ENCODE measurements around the gene ST3GAL2.

ST3GAL2 gene

DNA sequence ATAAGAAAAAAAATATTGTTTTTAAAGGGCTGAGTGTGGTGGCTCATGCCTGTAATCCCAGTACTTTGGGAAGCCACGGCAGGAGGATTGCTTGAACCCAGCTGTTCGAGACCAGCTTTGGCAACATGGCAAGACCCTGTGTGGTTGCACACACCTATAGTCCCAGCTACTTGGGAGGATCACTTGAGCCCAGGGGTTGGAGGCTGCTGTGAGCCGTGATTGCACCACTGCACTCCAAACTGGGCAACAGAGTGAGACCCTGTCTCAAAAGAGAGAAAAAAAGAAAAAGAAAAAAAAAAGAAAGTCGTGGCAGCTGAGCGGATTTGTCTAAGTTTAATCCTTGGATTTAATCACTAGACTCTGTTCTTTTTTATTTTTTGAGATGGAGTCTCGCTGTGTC lies 9.2 kb upstream of the ST3GAL2 start:
- ChIA-PET POLR2A (no interaction called here), CTCF (no interaction called here)
- DNase-seq (ENCODE audit: extremely low spot score), result no peak
- TF ChIP-seq, protein P1, sequence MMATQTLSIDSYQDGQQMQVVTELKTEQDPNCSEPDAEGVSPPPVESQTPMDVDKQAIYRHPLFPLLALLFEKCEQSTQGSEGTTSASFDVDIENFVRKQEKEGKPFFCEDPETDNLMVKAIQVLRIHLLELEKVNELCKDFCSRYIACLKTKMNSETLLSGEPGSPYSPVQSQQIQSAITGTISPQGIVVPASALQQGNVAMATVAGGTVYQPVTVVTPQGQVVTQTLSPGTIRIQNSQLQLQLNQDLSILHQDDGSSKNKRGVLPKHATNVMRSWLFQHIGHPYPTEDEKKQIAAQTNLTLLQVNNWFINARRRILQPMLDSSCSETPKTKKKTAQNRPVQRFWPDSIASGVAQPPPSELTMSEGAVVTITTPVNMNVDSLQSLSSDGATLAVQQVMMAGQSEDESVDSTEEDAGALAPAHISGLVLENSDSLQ (IDR thresholded peaks at IDR 0.05), result no peak
- TF ChIP-seq SP1 (IDR thresholded peaks at IDR 0.05) (no peak), L3MBTL2 (conservative IDR thresholded peaks at IDR 0.05) (no peak), TARDBP (IDR thresholded peaks at IDR 0.05) (no peak), HDGF (IDR thresholded peaks at IDR 0.05; ENCODE audit: borderline replicate concordance) (no peak), CTBP1 (IDR thresholded peaks at IDR 0.05; ENCODE audit: borderline replicate concordance) (no peak), ZNF384 (IDR thresholded peaks at IDR 0.05) (no peak), FOXM1 (IDR thresholded peaks at IDR 0.05; ENCODE audit: borderline replicate concordance) (no peak), NFRKB (IDR thresholded peaks at IDR 0.05) (no peak)

DNA sequence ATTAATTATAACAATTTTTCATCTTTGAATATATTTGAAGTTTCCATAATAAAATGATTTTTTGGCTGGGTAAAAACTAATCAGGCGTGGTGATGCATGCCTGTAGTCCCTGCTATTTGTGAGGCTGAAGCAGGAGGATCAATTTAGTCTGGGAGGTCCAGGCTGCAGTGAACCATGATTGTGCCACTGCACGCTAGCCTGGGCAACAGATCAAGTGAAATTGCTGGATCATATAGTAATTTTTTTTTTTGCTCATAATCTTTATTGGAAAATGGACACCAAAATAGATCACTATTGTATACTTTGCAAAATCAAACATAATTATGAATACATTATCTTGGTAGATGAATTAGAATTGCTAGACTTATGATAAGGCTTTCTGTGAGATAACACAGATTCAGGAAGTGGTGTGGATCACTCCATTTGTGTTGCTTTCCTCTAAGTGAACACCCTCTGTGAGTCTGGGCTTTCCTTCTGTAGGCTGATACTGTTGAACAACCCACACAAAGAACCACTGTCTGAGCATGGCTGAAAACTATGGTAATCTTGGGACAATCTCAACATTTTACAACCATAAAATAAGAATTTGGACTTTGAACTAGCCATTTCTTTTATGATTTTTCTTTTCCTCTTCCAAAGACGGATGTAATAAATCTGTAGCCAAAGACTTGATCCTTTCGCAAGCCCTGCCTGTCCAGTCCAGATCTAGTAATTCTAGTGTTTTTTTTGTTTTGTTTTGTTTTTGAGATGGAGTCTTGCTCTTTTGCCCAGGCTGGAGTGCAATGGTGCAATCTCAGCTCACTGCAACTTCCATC lies 5.6 kb upstream of the ST3GAL2 start:
- ChIA-PET POLR2A (no interaction called here), CTCF (no interaction called here)
- DNase-seq (ENCODE audit: extremely low spot score), result no peak
- TF ChIP-seq ELF4 (IDR thresholded peaks at IDR 0.05) (no peak), NFRKB (IDR thresholded peaks at IDR 0.05) (no peak), FOXM1 (IDR thresholded peaks at IDR 0.05; ENCODE audit: borderline replicate concordance) (no peak), L3MBTL2 (conservative IDR thresholded peaks at IDR 0.05) (no peak), CTBP1 (IDR thresholded peaks at IDR 0.05; ENCODE audit: borderline replicate concordance) (no peak), BHLHE40 (IDR thresholded peaks at IDR 0.05; ENCODE audit: borderline replicate concordance) (no peak), HDGF (IDR thresholded peaks at IDR 0.05; ENCODE audit: borderline replicate concordance) (no peak), TARDBP (IDR thresholded peaks at IDR 0.05) (no peak)

DNA sequence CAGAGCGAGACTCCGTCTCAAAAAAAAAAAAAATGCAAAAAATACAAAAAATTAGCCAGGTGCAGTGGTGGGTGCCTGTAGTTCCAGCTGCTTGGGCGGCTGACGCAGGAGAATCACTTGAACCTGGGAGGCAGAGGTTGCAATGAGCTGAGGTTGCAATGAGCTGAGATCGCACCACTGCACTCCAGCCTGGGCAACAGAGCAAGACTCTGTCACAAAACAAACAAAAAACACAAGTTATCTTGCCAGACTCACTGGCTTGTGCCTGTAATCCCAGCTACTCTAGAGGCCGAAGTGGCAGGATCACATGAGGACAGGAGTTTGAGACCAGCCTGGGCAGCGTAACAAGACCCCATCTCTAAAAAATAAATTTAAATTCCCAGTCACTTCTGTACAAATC lies 3.4 kb upstream of the ST3GAL2 start:
- DNase-seq (ENCODE audit: extremely low spot score), result no peak
- CTCF ChIA-PET, result no interaction called here
- TF ChIP-seq ELF4 (IDR thresholded peaks at IDR 0.05) (no peak), L3MBTL2 (conservative IDR thresholded peaks at IDR 0.05) (no peak), HDGF (IDR thresholded peaks at IDR 0.05; ENCODE audit: borderline replicate concordance) (no peak), CTBP1 (IDR thresholded peaks at IDR 0.05; ENCODE audit: borderline replicate concordance) (no peak)
- POLR2A ChIA-PET, result interaction anchor here (1.5 kb wide), 1 partner anchor 12 kb away, joined by 7 read pairs; the partner anchor contains the start of gene FCSK

DNA sequence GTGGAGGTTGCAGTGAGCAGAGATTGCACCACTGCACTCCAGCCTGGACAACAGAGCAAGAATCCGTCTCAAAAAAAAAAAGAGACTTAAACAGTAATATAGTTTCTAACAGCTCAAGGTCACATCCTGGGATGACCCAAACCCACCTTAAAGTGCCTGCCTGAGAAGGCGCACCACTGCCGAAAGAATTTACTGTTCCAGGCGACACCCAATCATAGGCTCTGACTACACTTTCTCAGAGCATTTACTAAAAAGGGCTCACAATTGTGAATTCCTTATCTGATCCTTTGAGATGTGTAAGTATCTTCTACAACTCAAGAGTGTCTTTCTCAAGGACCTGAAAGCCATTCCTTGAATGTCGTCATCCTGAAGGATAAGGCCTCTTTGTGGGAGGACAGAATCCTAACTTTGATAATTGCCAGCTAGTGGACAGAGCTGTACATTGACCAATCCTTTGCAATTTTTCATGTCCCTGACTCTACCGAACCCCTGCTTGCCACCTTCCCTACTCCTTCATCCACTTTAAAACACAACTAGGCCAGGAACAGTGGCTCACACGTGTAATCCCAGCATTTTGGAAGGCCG lies 2.6 kb upstream of the ST3GAL2 start:
- DNase-seq (ENCODE audit: extremely low spot score), result no peak
- no peak for TF ChIP-seq L3MBTL2 (conservative IDR thresholded peaks at IDR 0.05)
- no peak for TF ChIP-seq HDGF (IDR thresholded peaks at IDR 0.05; ENCODE audit: borderline replicate concordance)
- TF ChIP-seq SP1 (IDR thresholded peaks at IDR 0.05), result no peak
- no peak for TF ChIP-seq CTBP1 (IDR thresholded peaks at IDR 0.05; ENCODE audit: borderline replicate concordance)
- TF ChIP-seq ELF4 (IDR thresholded peaks at IDR 0.05), result no peak
- TF ChIP-seq BHLHE40 (IDR thresholded peaks at IDR 0.05; ENCODE audit: borderline replicate concordance), result no peak
- no peak for TF ChIP-seq NFRKB (IDR thresholded peaks at IDR 0.05)
- no peak for TF ChIP-seq ZNF384 (IDR thresholded peaks at IDR 0.05)
- TF ChIP-seq ARNT (IDR thresholded peaks at IDR 0.05), result no peak
- TF ChIP-seq TARDBP (IDR thresholded peaks at IDR 0.05), result no peak
- no peak for TF ChIP-seq SUZ12 (IDR thresholded peaks at IDR 0.05)
- CTCF ChIA-PET, result no interaction called here
- POLR2A ChIA-PET, result interaction anchor here (1.6 kb wide), 1 partner anchor 12 kb away, joined by 5 read pairs; no protein-coding TSS in a partner anchor

DNA sequence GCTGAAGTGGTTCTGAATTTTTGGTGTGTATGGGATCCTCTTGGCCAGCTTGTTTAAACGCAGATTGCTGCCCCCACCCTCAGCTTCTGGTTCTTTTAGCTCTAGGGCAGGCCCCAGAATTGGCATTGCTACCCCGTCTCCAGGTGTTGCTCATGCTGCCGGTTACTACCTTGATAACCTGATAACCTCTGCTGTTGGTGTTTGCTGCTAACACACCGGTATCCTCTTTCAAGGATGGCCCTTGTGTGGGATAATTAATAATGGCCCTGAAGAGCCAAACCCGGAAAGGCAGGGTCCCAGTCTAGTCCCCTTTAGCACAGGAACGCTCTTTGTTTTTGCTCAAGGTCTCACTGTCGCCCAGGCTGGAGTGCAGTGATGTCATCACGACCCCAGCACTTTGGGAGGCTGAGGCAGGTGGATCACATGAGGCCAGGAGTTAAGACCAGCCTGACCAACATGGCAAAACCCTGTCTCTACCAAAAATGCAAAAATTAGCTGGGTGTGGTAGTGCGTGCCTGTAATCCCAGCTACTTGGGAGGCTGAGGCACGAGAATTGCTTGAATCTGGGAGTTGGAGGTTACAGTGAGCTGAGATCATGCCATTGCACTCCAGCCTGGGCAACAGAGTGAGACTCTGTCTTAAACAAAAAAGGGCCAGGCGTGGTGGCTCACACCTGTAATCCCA lies 1.3 kb upstream of the ST3GAL2 start:
- CTCF ChIA-PET, result no interaction called here
- no peak for TF ChIP-seq NFRKB (IDR thresholded peaks at IDR 0.05)
- TF ChIP-seq BHLHE40 (IDR thresholded peaks at IDR 0.05; ENCODE audit: borderline replicate concordance), result no peak
- POLR2A ChIA-PET, result interaction anchor here (0.9 to 3.5 kb wide), 6 partner anchors 10 to 60 kb away, joined by 3 to 27 read pairs (median 6); partner anchors contain the start of gene FCSK
- DNase-seq (ENCODE audit: extremely low spot score), result no peak

DNA sequence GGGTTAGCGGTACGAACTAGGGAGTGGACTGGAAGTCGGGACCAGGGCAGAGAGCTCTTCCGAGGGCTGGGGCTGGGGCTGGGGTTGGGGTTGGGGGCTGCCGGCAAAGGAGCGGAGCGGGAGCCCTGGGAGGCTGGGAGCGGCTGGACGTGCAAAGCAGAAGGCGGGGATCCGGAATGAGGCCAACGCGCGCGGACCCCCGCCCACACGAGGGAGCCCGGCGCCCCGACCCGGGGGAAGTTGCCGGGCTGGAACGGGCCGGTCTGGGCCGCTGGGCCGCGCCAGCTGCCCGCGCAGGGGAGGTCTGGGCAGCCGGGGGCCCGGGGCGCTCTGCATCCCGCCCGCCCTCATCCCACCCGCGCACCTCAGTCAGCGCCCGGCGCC lies 323 bp downstream of the ST3GAL2 start:
- no peak for DNase-seq (ENCODE audit: extremely low spot score)
- CTCF ChIA-PET, result interaction anchor here (1.8 kb wide), 1 partner anchor 15 kb away, joined by 7 read pairs; the partner anchor contains the start of gene FCSK
- no peak for TF ChIP-seq SUZ12 (IDR thresholded peaks at IDR 0.05)
- TF ChIP-seq BHLHE40 (IDR thresholded peaks at IDR 0.05; ENCODE audit: borderline replicate concordance), result no peak
- TF ChIP-seq ELF4 (IDR thresholded peaks at IDR 0.05), result no peak
- no peak for TF ChIP-seq FOXK2 (IDR thresholded peaks at IDR 0.05)
- no peak for TF ChIP-seq FOXM1 (IDR thresholded peaks at IDR 0.05; ENCODE audit: borderline replicate concordance)
- no peak for TF ChIP-seq HDGF (IDR thresholded peaks at IDR 0.05; ENCODE audit: borderline replicate concordance)
- TF ChIP-seq, protein P1 (IDR thresholded peaks at IDR 0.05), result no peak
- TF ChIP-seq ZNF384 (IDR thresholded peaks at IDR 0.05), result no peak
- TF ChIP-seq CTBP1 (IDR thresholded peaks at IDR 0.05; ENCODE audit: borderline replicate concordance), result no peak
- TF ChIP-seq FOXA1 (IDR thresholded peaks at IDR 0.05), result no peak
- POLR2A ChIA-PET, result interaction anchor here (1.0 to 3.5 kb wide), 8 partner anchors 11 to 85 kb away, joined by 3 to 27 read pairs (median 6); partner anchors contain the start of genes COG4, FCSK and SF3B3
